Stimulated activated naive CD8-positive, alpha-beta T cell treated with anti-CD3 and anti-CD28 coated beads, Interleukin-15, Interleukin-2, amounts not matched to agents 100 ng/mL and 50 ng/mL, for 24 hours (primary cell): ENCODE measurements around the gene TLK1.
A peak's percentile ranks its signal among the peaks of the same experiment; 100 is the strongest.
"Not testable (repeated sequence)": the region's sequence is repeated elsewhere in the genome, so short reads cannot be mapped to it uniquely, and the experiment has no call there.

ENCODE experiments used
- H3K27ac Mint-ChIP-seq: one replicate; pipeline ENCODE4 v1.8.0; 2021; ENCODE audit warnings: mild to moderate bottlenecking, mixed read lengths
- H3K27me3 Mint-ChIP-seq: one replicate; pipeline ENCODE4 v1.8.0; 2021; ENCODE audit warnings: mixed read lengths
- H3K36me3 Mint-ChIP-seq: one replicate; pipeline ENCODE4 v1.8.0; 2021; ENCODE audit warnings: low read depth, mixed read lengths
- H3K4me1 Mint-ChIP-seq: one replicate; pipeline ENCODE4 v1.8.0; 2021; ENCODE audit warnings: low read depth, mixed read lengths
- H3K4me3 Mint-ChIP-seq: one replicate; pipeline ENCODE4 v1.8.0; 2021; ENCODE audit warnings: mild to moderate bottlenecking, mixed read lengths
- H3K9me3 Mint-ChIP-seq: one replicate; pipeline ENCODE4 v1.8.0; 2021; ENCODE audit warnings: mixed read lengths

The TLK1 gene

GRCh38 chr2:171088057-171088834, 72.4 kb downstream of the TLK1 start:
- Mint-ChIP-seq H3K36me3 (peaks cover 17% of the 10 kb centered on the region), H3K9me3 (no peaks in the 10 kb centered on the region), H3K27ac (no peak overlapping the region), H3K27me3 (no peaks in the 10 kb centered on the region), H3K4me1 (peaks cover 55% of the 10 kb centered on the region), H3K4me3 (no peak overlapping the region)

- no peaks in the 10 kb centered on the region for H3K9me3 Mint-ChIP-seq
- no peaks in the 10 kb centered on the region for H3K27me3 Mint-ChIP-seq
- no peak overlapping the region for H3K4me3 Mint-ChIP-seq
- peak overlapping the region; percentile 57 for H3K27ac Mint-ChIP-seq
- H3K4me1 Mint-ChIP-seq: peaks cover 55% of the 10 kb centered on the region
- H3K36me3 Mint-ChIP-seq: peaks cover 16% of the 10 kb centered on the region
Observed at GRCh38 chr2:171087547-171087946, 73.1 kb downstream of the TLK1 start.

DNA sequence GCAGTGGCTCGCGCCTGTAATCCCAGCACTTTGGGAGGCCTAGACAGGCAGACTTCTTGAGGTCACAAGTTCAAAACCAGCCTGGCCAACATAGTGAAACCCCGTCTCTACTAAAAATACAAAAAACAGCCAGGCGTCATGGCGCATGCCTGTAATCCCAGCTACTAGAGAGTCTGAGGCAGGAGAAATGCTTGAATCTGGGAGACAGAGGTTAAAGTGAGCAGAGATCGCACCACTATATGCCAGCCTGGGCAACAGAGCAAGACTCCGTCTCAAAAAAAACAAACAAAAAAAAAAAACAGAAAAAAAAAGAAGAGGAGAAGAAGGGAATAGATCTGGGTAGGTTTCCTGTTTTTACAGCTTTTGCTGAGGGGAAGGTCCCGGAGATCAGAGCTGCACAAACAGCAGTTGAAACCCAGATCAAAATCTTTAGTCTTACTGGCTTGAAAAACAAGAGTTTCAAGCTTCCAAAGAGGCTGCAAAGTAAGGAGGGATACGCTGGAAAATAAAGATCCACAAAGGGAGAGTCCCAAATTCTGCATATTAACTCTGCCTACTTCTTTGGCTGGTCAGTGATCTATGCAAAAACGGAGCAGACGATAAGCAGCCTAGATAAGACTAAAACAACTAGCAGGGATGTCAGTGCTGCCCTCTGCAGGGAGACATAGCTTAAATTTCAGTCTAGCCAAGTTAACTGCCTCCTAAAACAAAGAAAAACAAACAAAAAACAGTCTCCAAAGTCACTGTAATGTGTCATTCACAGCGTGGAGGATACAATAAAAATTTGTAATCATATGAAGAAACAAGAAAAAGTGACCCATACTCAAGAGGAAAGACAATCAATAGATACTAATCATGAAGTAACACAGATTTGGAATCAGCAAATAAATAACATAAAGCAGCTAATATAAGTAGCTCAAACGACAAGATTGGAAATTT, 74.1 kb downstream of the TLK1 start:
- Mint-ChIP-seq H3K4me1 (peaks cover 62% of the 10 kb centered on the region), H3K27ac (peak overlapping the region; percentile 74), H3K4me3 (peak overlapping the region; percentile 65), H3K9me3 (no peaks in the 10 kb centered on the region), H3K36me3 (peaks cover 14% of the 10 kb centered on the region), H3K27me3 (no peaks in the 10 kb centered on the region)

DNA sequence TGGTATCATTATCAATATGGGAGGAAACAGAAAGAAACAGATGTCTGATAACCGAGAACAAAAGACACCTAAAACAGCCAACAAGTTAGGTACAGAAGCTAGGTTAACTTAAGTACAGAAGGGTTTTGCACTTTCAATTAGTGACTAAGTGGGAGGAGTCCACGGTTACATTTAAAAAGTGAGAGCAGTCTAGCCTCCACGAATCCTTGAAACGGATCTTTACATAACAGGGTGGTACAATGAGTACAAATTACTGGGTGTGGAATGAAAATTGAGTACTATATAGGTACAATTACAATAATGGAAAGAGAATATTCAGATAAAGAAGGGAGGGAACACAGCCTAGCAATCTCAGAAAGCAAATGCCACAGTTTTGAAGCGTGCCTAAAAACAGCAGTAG, 76.6 kb downstream of the TLK1 start:
- peak overlapping the region; percentile 77 for H3K27ac Mint-ChIP-seq
- H3K4me3 Mint-ChIP-seq: peak overlapping the region; percentile 60

GRCh38 chr2:171083451-171083850, 77.2 kb downstream of the TLK1 start:
- Mint-ChIP-seq H3K36me3 (peaks cover 28% of the 10 kb centered on the region), H3K27me3 (no peaks in the 10 kb centered on the region), H3K9me3 (no peaks in the 10 kb centered on the region), H3K4me3 (no peak overlapping the region), H3K27ac (peak overlapping the region; percentile 29), H3K4me1 (peaks cover 62% of the 10 kb centered on the region)

More for the DNA sequence above, 76.6 kb downstream of the TLK1 start:
- Mint-ChIP-seq H3K27me3 (no peaks in the 10 kb centered on the region), H3K4me1 (peaks cover 65% of the 10 kb centered on the region), H3K36me3 (peaks cover 26% of the 10 kb centered on the region), H3K9me3 (no peaks in the 10 kb centered on the region)

DNA sequence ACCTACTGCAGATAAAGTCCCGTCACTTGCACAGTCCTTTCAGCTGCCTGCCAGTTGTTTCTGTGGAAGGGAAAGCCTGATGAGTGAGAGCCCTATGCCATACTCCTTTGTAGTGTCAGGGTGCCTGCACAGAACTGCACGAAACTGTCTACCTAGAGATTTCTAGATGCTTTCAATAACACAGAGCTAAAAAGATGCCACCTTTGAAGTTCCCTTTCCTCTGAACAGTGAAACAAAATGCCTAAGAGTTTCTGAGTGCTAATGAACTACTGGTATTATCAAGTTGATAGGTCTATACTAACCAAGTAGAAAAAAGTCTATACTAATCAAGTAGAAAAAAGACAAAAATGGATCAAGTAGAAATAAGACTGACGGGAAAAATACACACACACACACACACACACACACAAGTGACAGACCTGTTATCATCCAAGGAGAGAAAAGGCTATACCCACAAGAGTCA, 79.0 kb downstream of the TLK1 start:
- Mint-ChIP-seq H3K4me3 (no peak overlapping the region), H3K27me3 (no peaks in the 10 kb centered on the region), H3K27ac (peak overlapping the region; percentile 18), H3K36me3 (peaks cover 43% of the 10 kb centered on the region), H3K9me3 (no peaks in the 10 kb centered on the region), H3K4me1 (peaks cover 51% of the 10 kb centered on the region)

DNA sequence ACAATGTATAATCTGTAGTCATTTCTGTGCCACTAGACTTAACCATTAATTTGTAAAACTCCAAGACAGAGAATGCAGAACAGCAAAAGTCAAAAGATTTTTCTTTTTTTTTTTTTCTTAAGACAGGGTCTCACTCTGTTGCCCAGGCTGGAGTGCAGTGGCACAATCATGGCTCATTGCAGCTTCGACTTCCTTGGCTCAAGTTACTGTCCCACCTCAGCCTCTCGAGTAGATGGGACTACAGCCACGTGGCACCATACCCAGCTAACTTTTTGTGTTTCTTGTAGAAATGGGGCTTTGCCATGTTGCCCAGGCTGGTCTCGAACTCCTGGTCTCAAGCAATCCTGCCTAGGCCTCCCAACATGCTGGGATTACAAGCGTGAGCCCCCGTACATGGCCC, 80.1 kb downstream of the TLK1 start:
- H3K27me3 Mint-ChIP-seq: no peaks in the 10 kb centered on the region
- peaks cover 48% of the 10 kb centered on the region for H3K36me3 Mint-ChIP-seq
- H3K4me3 Mint-ChIP-seq: no peak overlapping the region
- peaks cover 48% of the 10 kb centered on the region for H3K4me1 Mint-ChIP-seq
- no peaks in the 10 kb centered on the region for H3K9me3 Mint-ChIP-seq
- peak overlapping the region; percentile 17 for H3K27ac Mint-ChIP-seq

- not testable (repeated sequence) for H3K4me3 Mint-ChIP-seq, H3K9me3 Mint-ChIP-seq, H3K27me3 Mint-ChIP-seq
- H3K36me3 Mint-ChIP-seq: peaks cover 57% of the 10 kb centered on the region
- peak overlapping the region; percentile 34 for H3K27ac Mint-ChIP-seq
- peaks cover 16% of the 10 kb centered on the region for H3K4me1 Mint-ChIP-seq
Observed at GRCh38 chr2:171076422-171076821, 84.3 kb downstream of the TLK1 start.

- Mint-ChIP-seq H3K9me3 (no peaks in the 10 kb centered on the region), H3K27me3 (no peaks in the 10 kb centered on the region), H3K27ac (no peak overlapping the region), H3K36me3 (peaks cover 49% of the 10 kb centered on the region), H3K4me3 (no peak overlapping the region), H3K4me1 (peaks cover 12% of the 10 kb centered on the region)
Observed at GRCh38 chr2:171072164-171072563, 88.5 kb downstream of the TLK1 start.

GRCh38 chr2:171069286-171069956, 91.3 kb downstream of the TLK1 start:
- Mint-ChIP-seq H3K27me3 (no peaks in the 10 kb centered on the region), H3K27ac (no peak overlapping the region), H3K9me3 (no peaks in the 10 kb centered on the region), H3K4me1 (peaks cover 7% of the 10 kb centered on the region), H3K36me3 (peaks cover 42% of the 10 kb centered on the region), H3K4me3 (no peak overlapping the region)

DNA sequence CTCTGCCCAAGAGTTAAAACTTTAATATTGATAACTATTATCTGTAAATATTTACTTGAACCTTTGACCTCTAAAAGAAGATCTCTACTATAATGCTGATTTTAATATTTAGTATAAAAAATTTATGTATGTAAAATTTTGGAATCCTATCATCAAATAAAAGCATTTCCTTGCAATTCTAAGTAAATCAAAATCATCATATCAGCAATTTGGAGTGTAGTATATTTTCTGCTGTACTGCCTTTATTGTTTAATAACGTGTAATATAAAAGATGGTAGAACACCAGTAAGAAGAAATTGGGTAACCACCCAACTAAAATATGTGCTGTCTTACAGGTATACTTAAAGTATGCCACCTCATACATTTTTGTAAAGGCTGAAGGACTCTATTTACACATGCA, 94.6 kb downstream of the TLK1 start:
- Mint-ChIP-seq H3K9me3 (no peaks in the 10 kb centered on the region), H3K27me3 (no peaks in the 10 kb centered on the region), H3K4me1 (peaks cover 7% of the 10 kb centered on the region), H3K27ac (no peak overlapping the region), H3K4me3 (no peak overlapping the region), H3K36me3 (peaks cover 27% of the 10 kb centered on the region)

- Mint-ChIP-seq H3K9me3 (no peaks in the 10 kb centered on the region), H3K27me3 (no peaks in the 10 kb centered on the region), H3K4me1 (no peaks in the 10 kb centered on the region), H3K27ac (no peak overlapping the region), H3K4me3 (no peak overlapping the region), H3K36me3 (peaks cover 65% of the 10 kb centered on the region)
Observed at GRCh38 chr2:171057575-171057974, 103.1 kb downstream of the TLK1 start.

- H3K4me1 Mint-ChIP-seq: no peaks in the 10 kb centered on the region
- peaks cover 74% of the 10 kb centered on the region for H3K36me3 Mint-ChIP-seq
- no peaks in the 10 kb centered on the region for H3K27me3 Mint-ChIP-seq
- no peak overlapping the region for H3K4me3 Mint-ChIP-seq
- no peaks in the 10 kb centered on the region for H3K9me3 Mint-ChIP-seq
- no peak overlapping the region for H3K27ac Mint-ChIP-seq
Observed at GRCh38 chr2:171056307-171056706, 104.4 kb downstream of the TLK1 start.

- Mint-ChIP-seq H3K9me3 (no peaks in the 10 kb centered on the region), H3K27me3 (no peaks in the 10 kb centered on the region), H3K4me3 (no peak overlapping the region), H3K36me3 (peaks cover 74% of the 10 kb centered on the region), H3K4me1 (peaks cover 3% of the 10 kb centered on the region), H3K27ac (no peak overlapping the region)
Observed at GRCh38 chr2:171049691-171050090, 111.0 kb downstream of the TLK1 start.
